Chondrocyte (in vitro differentiated cells): Measurements from ENCODE around the gene FRS2. TPM values are rescaled to one million over a fixed set of nuclear protein-coding genes. Genes with fewer than 3 reads are reported as not detected.

Experiments used
- DNase-seq: peaks from one replicate; pipeline ENCODE4 v3.0.0; 2021; ENCODE audit warnings: mixed read lengths, low spot score
- H3K27ac Mint-ChIP-seq: one replicate; pipeline ENCODE4 v1.8.0; 2021; ENCODE audit warnings: mild to moderate bottlenecking, moderate library complexity, mixed read lengths; ENCODE audit not compliant: unreplicated experiment
- H3K27me3 Mint-ChIP-seq: 2 replicates; pipeline ENCODE4 v1.8.0; 2021; ENCODE audit warnings: low read depth, mixed read lengths
- H3K36me3 Mint-ChIP-seq: 2 replicates; pipeline ENCODE4 v1.8.0; 2021; ENCODE audit warnings: low read depth, mixed read lengths
- H3K4me1 Mint-ChIP-seq: 2 replicates; pipeline ENCODE4 v1.8.0; 2021; ENCODE audit warnings: low read depth, mild to moderate bottlenecking, mixed read lengths
- H3K4me3 Mint-ChIP-seq: one replicate; pipeline ENCODE4 v1.8.0; 2021; ENCODE audit warnings: mild to moderate bottlenecking, moderate library complexity, mixed read lengths; ENCODE audit not compliant: unreplicated experiment
- H3K9me3 Mint-ChIP-seq: 2 replicates; pipeline ENCODE4 v1.8.0; 2021; ENCODE audit warnings: low read depth, mixed read lengths
- total RNA-seq: library from RNA; stranded (reverse); gene quantifications from 3 replicates; pipeline ENCODE4 v1.2.1, GENCODE V29; 2021
- TF ChIP-seq, protein P1 (sequence below): fragments of 200-600 bp; sonication (generic); IDR thresholded peaks from 2 replicates; pipeline ENCODE4 v1.5.0; 2021; ENCODE audit warnings: antibody characterized with exemption, mild to moderate bottlenecking, moderate library complexity

FRS2 gene
- total RNA-seq, 1 donor from 2014 or later, result 46.9 TPM

DNA sequence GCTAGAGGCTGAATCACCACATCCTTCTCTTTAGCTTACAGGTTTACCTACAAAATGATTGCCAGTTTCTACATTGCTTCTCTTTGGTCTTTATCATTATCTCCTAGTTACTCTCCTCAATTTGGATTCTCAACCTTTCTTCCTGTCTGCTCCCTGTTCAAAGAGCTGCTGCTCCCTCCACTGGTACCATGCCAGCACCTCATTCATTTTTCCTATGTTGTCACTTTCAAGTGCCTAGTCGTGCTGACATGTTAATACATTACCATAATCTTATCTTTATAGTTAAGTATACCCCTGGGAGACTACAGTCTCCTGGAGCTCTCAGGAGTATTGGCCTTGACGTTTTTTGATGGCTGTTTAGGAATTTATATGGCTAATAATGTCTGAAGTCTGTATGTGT is 14.2 kb downstream of the FRS2 start:
- H3K36me3 Mint-ChIP-seq, result peaks cover 15% of the 10 kb centered on the region
- TF ChIP-seq, protein P1, sequence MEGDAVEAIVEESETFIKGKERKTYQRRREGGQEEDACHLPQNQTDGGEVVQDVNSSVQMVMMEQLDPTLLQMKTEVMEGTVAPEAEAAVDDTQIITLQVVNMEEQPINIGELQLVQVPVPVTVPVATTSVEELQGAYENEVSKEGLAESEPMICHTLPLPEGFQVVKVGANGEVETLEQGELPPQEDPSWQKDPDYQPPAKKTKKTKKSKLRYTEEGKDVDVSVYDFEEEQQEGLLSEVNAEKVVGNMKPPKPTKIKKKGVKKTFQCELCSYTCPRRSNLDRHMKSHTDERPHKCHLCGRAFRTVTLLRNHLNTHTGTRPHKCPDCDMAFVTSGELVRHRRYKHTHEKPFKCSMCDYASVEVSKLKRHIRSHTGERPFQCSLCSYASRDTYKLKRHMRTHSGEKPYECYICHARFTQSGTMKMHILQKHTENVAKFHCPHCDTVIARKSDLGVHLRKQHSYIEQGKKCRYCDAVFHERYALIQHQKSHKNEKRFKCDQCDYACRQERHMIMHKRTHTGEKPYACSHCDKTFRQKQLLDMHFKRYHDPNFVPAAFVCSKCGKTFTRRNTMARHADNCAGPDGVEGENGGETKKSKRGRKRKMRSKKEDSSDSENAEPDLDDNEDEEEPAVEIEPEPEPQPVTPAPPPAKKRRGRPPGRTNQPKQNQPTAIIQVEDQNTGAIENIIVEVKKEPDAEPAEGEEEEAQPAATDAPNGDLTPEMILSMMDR, result peak; percentile 29
- H3K4me3 Mint-ChIP-seq, result no peak overlapping the region
- H3K9me3 Mint-ChIP-seq, result peaks cover 12% of the 10 kb centered on the region
- peak overlapping the region; percentile 41 for H3K27ac Mint-ChIP-seq
- no peak for DNase-seq
- no peaks in the 10 kb centered on the region for H3K27me3 Mint-ChIP-seq
- H3K4me1 Mint-ChIP-seq, result peaks cover 49% of the 10 kb centered on the region

DNA sequence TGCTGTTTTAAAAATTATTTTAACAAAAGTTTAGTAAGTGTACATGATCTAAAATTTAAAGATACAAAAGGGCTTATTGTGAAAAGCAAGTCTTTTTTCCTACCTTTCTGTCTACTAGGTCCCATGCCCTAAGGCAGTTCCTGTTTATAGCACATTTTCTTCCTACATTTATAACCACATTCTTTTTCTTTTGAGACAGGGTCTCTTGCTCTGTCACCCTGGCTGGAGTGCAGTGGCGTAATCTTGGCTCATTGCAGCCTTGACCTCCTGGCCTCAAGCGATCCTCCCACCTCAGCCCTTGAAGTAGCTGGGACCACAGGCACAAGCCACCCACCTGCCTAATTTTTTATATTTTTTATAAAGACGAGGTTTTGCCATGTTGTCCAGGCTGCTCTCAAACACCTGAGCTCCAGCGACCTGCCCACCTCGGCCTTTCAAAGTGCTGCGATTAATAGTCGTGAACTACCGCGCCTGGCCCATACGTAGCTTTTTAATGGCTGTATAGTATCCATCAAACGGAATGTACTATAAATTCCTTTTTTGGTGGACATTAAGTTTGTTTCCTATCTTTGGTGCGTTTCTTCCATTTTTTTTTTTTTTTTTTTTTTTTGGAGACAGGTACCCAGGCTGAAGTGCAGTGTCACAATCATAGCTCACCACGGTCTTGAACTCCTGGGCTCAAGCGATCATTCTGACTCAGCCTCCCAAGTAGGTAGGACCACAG is 20.9 kb downstream of the FRS2 start:
- Mint-ChIP-seq H3K36me3 (peaks cover 12% of the 10 kb centered on the region), H3K4me3 (no peak overlapping the region), H3K27ac (no peak overlapping the region), H3K27me3 (no peaks in the 10 kb centered on the region), H3K4me1 (peaks cover 47% of the 10 kb centered on the region), H3K9me3 (peaks cover 12% of the 10 kb centered on the region)
- TF ChIP-seq, protein P1, result no peak
- DNase-seq, result no peak

DNA sequence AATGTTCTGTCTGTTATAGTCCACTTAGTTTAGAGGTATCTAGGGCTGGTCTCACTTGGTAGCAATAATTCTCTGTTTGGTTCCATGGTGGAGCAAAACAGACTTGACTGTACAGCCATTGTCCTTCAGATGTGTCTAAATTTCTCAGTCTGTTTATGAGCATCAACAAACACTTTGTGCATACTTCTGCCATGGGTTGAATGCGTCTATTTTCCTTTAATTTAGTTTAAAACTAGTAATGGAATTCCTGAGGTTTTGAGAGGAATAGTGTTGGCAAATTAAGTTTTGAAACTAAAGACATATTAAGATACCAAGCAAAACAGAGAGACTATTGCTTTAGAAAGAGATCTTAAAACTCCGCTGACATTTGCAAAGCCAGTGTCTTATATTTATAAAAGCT is 22.6 kb downstream of the FRS2 start:
- peaks cover 2% of the 10 kb centered on the region for H3K9me3 Mint-ChIP-seq
- H3K27me3 Mint-ChIP-seq, result no peaks in the 10 kb centered on the region
- no peak overlapping the region for H3K4me3 Mint-ChIP-seq
- no peak overlapping the region for H3K27ac Mint-ChIP-seq
- peaks cover 7% of the 10 kb centered on the region for H3K36me3 Mint-ChIP-seq
- no peak for DNase-seq
- peaks cover 52% of the 10 kb centered on the region for H3K4me1 Mint-ChIP-seq
- TF ChIP-seq, protein P1, result no peak

DNA sequence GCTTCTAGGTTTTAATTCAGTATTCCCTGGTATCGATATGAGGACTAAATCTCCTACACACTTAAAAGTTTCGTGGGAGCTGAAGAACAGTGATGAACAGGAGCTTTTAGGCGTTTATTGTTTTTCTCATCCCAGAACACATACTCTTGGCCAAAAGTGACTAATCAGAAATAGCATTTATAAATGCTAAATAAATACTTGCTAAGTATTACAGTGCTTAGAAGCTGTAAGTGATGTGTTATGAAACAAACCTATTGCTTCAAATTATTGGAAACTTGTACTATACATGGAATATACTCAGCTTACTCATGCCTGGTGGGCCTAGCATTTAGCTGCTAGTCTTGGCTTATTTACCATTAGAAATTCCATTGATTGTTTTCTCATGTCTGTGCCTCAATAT is 24.9 kb downstream of the FRS2 start:
- H3K4me1 Mint-ChIP-seq, result peaks cover 69% of the 10 kb centered on the region
- no peak overlapping the region for H3K27ac Mint-ChIP-seq
- no peaks in the 10 kb centered on the region for H3K27me3 Mint-ChIP-seq
- no peaks in the 10 kb centered on the region for H3K9me3 Mint-ChIP-seq
- H3K36me3 Mint-ChIP-seq, result no peaks in the 10 kb centered on the region
- no peak for DNase-seq
- no peak overlapping the region for H3K4me3 Mint-ChIP-seq
- TF ChIP-seq, protein P1, result no peak

DNA sequence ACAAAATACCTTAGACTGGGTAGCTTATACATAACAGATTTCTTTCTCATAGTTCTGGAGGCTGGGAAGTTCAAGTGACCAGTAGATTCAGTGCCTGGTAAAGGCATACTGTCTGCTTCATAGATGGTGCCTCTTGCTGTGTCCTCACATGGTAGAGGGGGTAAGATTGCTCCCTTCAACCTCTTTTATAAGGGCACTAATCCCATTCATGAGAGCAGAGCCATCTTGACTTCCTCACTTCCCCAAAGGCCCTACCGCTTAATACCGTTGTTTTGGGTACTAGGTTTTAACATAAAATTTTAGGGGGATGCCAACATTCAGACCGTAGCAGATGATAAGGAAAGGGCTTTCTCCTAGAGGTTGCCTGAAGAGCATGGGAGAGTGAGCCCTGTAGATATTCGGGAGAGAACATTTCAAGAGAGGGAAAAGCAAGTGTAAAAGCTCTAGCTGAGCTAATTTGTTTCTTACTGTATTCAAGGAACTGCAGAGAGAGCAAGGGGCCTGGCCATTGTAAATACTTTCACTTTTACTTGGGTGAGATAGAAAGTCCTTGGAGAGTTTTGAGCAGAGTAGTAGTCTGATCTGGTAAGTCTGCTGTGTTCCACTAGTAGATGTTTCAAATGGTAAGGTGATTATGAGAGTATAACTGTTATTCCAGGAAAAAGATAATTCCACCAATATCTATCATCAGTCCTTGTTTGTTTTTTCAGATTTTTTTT is 27.3 kb downstream of the FRS2 start:
- TF ChIP-seq, protein P1, result no peak
- peak overlapping the region; percentile 3 for H3K4me3 Mint-ChIP-seq
- peaks cover 72% of the 10 kb centered on the region for H3K4me1 Mint-ChIP-seq
- H3K9me3 Mint-ChIP-seq, result no peaks in the 10 kb centered on the region
- peak overlapping the region; percentile 86 for H3K27ac Mint-ChIP-seq
- no peaks in the 10 kb centered on the region for H3K36me3 Mint-ChIP-seq
- H3K27me3 Mint-ChIP-seq, result no peaks in the 10 kb centered on the region
- DNase-seq, result no peak
